DMS114 treated with DMSO at 0.1 percent for 48 hours (cell line): ENCODE data around the gene DCST1.

Source experiments
- DNase-seq: peaks from one replicate; lab custom pipeline; 2025; ENCODE audit not compliant: unreplicated experiment; lab: John Stamatoyannopoulos, UW

Gene DCST1

DNA sequence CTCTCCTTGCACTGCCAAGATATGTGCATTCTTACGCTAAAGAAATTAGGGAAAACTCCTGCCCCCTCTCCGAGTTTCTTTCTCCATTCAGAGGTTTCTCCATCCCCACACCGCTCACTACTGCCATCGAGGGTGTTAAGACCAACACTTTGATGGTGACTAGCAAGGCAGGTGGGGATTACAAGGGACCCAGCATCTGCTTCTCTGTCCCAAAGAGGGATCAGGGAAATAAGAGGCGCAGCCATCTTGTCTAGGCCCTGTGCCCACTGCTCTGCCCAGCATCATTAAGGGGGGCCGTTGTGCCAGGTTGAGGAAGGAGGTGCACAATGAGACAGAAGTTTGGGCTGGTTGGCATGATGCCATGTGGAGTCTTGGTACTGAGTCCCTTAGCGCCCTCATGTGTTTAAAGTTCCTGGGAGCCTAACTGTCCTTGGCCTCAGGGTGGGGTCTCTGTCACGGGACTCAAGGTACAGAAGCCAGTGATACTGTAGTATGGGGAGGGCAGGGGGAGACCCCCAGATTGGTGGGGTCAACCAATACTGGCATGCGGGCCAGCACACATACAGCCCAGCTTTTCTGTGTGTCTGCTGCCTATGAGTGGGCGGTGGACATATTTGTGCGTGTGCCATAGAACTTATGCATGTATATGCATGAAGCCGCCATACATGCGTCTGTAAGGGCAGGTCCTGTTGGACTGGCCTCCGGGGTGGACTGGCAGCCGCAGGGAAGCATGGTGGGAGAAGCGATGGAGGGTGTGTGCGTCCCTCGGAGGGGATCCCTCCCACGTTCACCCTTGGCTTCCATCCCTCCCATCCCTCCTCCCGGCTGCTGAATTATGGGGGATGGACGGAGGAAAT lies 50.5 kb downstream of the DCST1 start:
- peak; percentile 44 for DNase-seq

DNA sequence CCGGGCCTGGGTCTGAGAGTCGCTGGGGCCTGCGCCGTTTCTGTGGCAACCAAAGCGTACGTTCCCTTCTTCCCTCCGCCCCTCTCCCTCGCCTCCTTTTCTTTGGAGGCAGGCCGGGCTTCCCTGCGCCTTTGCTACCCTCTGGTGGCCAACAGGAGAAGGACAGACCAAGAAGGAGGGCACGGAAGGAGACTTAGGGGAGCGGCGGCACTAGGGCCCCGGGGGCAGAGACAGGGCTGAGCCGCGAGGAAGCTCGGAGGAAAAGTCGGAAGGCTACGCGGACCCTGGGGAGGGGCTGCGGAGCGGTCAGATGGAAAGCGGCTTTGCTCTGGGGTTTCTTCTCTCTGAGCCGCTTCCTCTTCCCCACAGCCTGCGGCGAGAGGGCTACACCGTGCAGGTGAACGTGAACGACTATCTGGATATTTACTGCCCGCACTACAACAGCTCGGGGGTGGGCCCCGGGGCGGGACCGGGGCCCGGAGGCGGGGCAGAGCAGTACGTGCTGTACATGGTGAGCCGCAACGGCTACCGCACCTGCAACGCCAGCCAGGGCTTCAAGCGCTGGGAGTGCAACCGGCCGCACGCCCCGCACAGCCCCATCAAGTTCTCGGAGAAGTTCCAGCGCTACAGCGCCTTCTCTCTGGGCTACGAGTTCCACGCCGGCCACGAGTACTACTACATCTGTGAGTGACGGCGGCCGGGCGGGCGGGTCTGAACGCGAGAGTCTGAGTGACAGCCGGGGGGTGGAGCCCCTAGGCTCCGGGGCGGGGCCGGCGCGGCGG lies 51.3 kb downstream of the DCST1 start:
- DNase-seq = peak; percentile 99

DNA sequence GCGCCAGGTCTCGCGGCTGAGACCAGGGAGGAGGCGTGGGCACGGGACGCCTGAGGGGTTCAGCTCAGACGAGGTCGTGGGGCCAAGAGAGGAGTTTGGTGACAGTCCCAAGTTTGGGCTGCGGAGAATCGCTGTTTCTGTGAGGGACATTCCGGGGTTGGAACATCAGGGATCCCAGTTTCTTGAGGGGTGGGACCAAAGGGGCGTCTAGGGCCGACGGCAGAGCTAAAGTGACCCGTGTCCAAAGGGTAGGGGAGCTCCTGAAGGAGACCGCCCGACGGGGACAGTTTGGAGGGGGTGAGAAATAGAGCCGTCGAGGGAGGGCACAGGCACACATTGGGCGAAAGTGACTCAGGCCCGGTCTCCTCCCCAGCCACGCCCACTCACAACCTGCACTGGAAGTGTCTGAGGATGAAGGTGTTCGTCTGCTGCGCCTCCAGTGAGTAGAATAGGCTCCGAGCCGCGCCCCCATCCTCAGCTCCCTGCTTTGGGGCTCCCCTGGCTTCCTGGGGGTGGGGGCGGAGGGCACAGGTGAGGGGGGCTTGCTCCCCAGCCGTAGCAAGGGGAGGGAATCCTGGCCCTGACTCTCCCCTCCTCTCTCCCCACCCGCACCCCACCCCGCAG lies 52.0 kb downstream of the DCST1 start:
- peak; percentile 68 for DNase-seq

DNA sequence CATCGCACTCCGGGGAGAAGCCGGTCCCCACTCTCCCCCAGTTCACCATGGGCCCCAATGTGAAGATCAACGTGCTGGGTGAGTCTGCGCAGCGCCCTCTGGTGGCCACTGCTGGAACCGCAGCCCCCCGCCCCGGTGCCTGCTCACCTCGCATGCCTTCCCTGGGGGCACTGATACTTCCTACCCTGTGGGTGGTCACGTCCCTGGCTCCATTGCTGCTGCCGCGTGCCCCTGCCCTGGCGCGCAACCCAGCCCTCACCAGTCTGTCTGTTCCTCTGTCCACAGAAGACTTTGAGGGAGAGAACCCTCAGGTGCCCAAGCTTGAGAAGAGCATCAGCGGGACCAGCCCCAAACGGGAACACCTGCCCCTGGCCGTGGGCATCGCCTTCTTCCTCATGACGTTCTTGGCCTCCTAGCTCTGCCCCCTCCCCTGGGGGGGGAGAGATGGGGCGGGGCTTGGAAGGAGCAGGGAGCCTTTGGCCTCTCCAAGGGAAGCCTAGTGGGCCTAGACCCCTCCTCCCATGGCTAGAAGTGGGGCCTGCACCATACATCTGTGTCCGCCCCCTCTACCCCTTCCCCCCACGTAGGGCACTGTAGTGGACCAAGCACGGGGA lies 52.6 kb downstream of the DCST1 start:
- DNase-seq = peak; percentile 55

DNA sequence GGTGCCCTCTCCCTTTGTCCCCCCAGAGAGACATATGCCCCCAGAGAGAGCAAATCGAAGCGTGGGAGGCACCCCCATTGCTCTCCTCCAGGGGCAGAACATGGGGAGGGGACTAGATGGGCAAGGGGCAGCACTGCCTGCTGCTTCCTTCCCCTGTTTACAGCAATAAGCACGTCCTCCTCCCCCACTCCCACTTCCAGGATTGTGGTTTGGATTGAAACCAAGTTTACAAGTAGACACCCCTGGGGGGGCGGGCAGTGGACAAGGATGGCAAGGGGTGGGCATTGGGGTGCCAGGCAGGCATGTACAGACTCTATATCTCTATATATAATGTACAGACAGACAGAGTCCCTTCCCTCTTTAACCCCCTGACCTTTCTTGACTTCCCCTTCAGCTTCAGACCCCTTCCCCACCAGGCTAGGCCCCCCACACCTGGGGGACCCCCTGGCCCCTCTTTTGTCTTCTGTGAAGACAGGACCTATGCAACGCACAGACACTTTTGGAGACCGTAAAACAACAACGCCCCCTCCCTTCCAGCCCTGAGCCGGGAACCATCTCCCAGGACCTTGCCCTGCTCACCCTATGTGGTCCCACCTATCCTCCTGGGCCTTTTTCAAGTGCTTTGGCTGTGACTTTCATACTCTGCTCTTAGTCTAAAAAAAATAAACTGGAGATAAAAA lies 53.4 kb downstream of the DCST1 start:
- no peak for DNase-seq

DNA sequence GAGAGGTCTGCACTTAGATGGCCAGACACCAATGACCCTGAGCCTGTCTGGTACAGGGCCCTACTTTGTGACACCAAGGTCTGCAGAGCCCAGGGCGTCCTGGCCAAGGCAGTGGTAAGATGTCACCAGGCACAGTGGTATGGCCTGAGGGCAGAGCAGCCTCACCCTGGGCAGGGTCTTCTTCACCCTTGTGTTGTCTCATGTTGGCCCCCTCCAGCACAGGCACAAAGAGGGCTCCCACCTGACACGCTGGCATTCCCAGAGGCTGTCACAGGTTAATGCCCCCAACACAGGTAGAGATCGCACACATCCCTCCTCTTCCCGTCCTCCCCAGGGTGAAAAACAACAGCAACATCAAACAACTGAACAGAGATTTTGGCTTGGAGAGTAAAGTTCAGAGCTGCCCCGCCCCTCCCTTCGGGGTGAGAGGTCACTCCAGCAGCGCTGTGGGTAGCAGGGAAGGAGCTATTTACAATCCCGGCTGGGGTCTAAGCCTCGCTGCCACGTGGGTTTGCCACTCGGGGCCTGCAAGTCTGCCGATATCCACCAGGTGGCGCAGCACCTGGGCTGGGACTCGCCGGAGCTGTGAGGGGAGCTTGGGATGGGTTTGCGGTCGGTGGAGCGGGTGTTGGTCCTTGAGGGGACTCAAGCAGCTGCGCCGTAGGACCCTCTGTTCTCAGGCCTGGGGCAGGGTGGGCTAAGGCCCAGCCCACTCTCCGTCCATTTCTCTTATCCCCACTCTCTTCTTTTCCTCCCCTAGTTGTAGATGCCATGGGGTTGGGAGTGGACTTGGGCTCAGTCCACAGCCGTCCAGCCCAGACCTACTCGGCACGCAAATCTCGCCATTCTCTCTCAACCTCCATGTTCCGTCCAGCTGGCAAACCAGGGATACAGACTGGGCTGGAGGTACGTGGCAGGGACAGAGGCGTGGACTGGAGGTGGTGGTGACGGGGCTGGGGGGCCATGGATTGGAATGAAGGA lies 57.7 kb downstream of the DCST1 start:
- DNase-seq = peak; percentile 64

DNA sequence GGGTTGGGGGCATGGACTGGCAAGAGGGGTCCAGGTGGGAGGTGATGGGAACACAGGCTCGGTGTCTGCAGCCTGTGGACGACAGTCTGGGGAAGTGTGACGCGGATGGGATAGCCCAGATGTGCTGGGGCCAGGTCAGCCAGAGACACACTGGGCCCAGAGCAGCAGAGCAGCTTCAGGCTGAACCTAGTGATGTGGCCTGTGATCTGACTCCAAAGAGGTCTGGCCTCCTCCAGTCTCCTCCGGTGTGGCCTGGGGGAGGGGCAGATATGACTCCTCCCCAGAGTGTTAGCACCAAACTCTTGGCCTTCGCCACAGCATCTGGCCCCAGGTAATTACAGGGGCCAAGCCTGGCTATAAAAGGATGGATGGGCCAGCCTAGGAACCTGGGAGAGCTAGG lies 58.5 kb downstream of the DCST1 start:
- no peak for DNase-seq

DNA sequence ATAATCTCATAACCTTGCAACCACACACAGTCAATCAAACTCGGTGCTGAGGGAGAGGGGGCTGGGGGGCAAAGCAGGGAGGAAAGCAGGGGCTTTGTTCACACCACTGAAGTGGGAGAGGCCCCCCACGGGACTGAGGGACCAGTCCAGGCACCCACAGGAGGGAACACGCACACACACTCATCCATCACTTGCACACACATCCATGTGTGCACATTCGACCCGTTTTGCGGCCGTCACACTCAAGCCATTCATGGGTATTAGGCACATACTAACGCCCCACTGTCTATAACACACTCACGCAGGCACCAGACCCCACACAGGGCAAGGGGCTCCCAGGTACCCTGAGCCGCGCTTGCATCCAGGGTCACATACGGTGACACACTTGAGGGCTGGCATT lies 59.0 kb downstream of the DCST1 start:
- DNase-seq = no peak

DNA sequence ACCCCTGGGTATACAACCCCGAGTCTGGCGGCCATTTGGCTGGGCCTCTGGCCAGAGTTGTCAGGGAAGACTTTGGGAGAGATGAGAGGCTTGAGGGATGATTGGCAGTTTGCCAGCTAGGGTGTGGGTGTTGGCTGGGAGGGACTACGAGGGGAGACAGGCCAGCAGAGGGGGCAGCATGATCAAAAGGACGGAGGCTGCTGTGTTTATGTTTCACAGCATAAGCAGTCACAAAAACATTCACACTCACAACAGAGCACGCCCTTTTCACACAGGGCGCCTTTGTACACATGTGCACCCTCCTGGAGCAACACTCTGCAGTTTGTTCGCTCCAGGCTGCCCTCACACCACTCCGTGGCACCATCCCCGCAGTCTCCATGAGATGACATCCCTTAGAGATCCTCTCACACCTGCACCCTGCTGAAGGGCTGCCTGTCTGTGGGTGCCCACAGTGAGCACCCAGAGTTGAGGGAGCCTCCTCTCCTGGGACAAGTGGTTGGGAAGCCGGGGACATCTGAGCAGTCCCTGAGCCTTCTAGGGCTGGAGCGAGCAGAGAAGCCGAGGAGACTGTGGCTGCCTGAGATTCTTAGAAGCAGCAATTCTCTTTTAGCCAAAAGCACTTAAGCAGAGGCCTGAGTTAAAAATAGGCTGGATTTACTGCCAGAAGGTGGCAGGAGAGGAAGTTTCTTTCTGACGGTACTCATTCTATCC lies 60.4 kb downstream of the DCST1 start:
- DNase-seq = peak; percentile 79

DNA sequence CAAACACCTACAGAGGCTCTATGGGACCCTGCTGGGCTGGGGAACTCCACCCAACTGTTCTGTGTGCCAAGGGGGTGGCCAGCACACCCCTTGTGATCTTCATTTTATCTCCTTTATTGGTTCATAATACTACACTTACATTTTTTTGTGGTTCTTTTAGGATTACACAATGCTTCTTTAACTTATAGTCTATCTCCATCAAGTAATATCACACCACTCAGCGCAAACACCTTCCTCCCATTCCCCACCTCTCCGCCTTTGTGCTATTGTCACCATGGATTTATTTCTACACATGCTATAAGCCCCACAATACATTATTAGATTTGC lies 61.0 kb downstream of the DCST1 start:
- DNase-seq = no peak

DNA sequence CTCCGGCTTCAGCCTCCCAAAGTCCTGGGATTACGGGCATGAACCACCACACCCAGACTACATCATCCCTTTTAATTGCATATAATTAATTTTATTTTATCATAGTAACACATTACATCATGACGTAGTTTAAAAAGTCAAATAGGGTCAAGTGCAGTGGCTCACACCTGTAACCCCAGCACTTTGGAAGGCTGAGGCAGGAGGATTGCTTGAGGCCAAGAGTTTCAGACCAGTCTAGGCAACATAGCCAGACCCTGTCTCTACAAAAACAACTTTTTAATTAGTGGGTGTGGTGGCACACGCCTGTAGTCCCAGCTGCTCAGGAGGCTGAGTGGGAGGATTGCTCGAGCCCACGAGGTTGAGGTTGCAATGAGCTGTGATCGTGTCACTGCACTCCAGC lies 65.7 kb downstream of the DCST1 start:
- no peak for DNase-seq
